ENCODE data around the gene PPP2R5C. TPM values are rescaled to one million over a fixed set of nuclear protein-coding genes. Genes with fewer than 3 reads are reported as not detected.

Gene PPP2R5C
- total RNA-seq, 1 experiment from 2014 or later = 96.1 TPM

GRCh38 chr14:101899263-101899662 lies 137.8 kb downstream of the PPP2R5C start:
- H3K36me3 ChIP-seq (ENCODE audit: low read depth, low read length) = peaks cover 55% of the 10 kb centered on the region

GRCh38 chr14:101900253-101900652 lies 138.7 kb downstream of the PPP2R5C start:
- peaks cover 50% of the 10 kb centered on the region for H3K36me3 ChIP-seq (ENCODE audit: low read depth, low read length)
- BruUV-seq (replicated peaks) = no TSS peak
- CTCF ChIA-PET = no interaction called here

More at GRCh38 chr14:101899263-101899662, 137.8 kb downstream of the PPP2R5C start:
- BruUV-seq (replicated peaks) = no TSS peak
- H3K9ac ChIP-seq (ENCODE audit: low read length) = no peak overlapping the region
- H3K27me3 ChIP-seq (ENCODE audit: low read length) = no peaks in the 10 kb centered on the region
- H2AFZ ChIP-seq (ENCODE audit: low read length) = no peak overlapping the region
- no peaks in the 10 kb centered on the region for H3K9me3 ChIP-seq (ENCODE audit: low read length)
- no peaks in the 10 kb centered on the region for H4K20me1 ChIP-seq (ENCODE audit: low read length)
- no peak for DNase-seq
- no peaks in the 10 kb centered on the region for H3K9me2 ChIP-seq (replicated peaks; ENCODE audit: low read length)
- TF ChIP-seq EZH2 (IDR thresholded peaks at IDR 0.05; ENCODE audit: low read length, unreplicated experiment) = no peak
- no peak for TF ChIP-seq CTCF (conservative IDR thresholded peaks at IDR 0.05; ENCODE audit: low read depth, low read length)
- TF ChIP-seq EZH2phosphoT487 (IDR thresholded peaks at IDR 0.05; ENCODE audit: borderline replicate concordance, low read length) = no peak
- no peak overlapping the region for H3K27ac ChIP-seq (ENCODE audit: low read length)
- no peak overlapping the region for H3K4me2 ChIP-seq (ENCODE audit: low read length)
- H3K79me2 ChIP-seq (ENCODE audit: low read length) = no peaks in the 10 kb centered on the region
- H3K4me3 ChIP-seq (ENCODE audit: low read length) = no peak overlapping the region
- intact Hi-C loops (cut with micrococcal nuclease) = loop anchor here (10.0 kb wide), 1 partner anchor 194 kb away; no protein-coding TSS in a partner anchor
- ChIA-PET CTCF (no interaction called here), POLR2A (ENCODE audit: unreplicated experiment) (interaction anchor here (0.6 kb wide), 1 partner anchor 154 kb away, joined by 3 read pairs; no protein-coding TSS in a partner anchor)
- H3F3A ChIP-seq (ENCODE audit: low read length, unreplicated experiment) = no peaks in the 10 kb centered on the region
- H3K4me1 ChIP-seq (ENCODE audit: insufficient read depth, low read length) = no peaks in the 10 kb centered on the region
- no peak for ATAC-seq

More at GRCh38 chr14:101900253-101900652, 138.7 kb downstream of the PPP2R5C start:
- intact Hi-C loops (cut with micrococcal nuclease) = no loop called here
- Histone ChIP-seq H3K27me3 (ENCODE audit: low read length) (no peaks in the 10 kb centered on the region), H4K20me1 (ENCODE audit: low read length) (no peaks in the 10 kb centered on the region), H2AFZ (ENCODE audit: low read length) (no peak overlapping the region), H3K4me1 (ENCODE audit: insufficient read depth, low read length) (no peaks in the 10 kb centered on the region), H3K4me2 (ENCODE audit: low read length) (no peak overlapping the region), H3K79me2 (ENCODE audit: low read length) (no peaks in the 10 kb centered on the region), H3K9me2 (replicated peaks; ENCODE audit: low read length) (no peaks in the 10 kb centered on the region), H3K27ac (ENCODE audit: low read length) (no peak overlapping the region), H3K9me3 (ENCODE audit: low read length) (no peaks in the 10 kb centered on the region), H3K4me3 (ENCODE audit: low read length) (no peak overlapping the region), H3K9ac (ENCODE audit: low read length) (no peak overlapping the region), H3F3A (ENCODE audit: low read length, unreplicated experiment) (no peaks in the 10 kb centered on the region)
- no peak for ATAC-seq
- DNase-seq = no peak
- TF ChIP-seq CTCF (conservative IDR thresholded peaks at IDR 0.05; ENCODE audit: low read depth, low read length) (no peak), EZH2 (IDR thresholded peaks at IDR 0.05; ENCODE audit: low read length, unreplicated experiment) (no peak), EZH2phosphoT487 (IDR thresholded peaks at IDR 0.05; ENCODE audit: borderline replicate concordance, low read length) (no peak)
- POLR2A ChIA-PET (ENCODE audit: unreplicated experiment) = interaction anchor here (0.6 kb wide), 1 partner anchor 155 kb away, joined by 3 read pairs; no protein-coding TSS in a partner anchor
